Trophoblast cell (in vitro differentiated cells and primary cell): ENCODE measurements around the gene FBXO22.

ENCODE experiments used
- DNase-seq, 2 donors: peaks; one replicate each; pipeline ENCODE4 v3.0.0-alpha.2; 2016
- H2AFZ ChIP-seq: 2 replicates; pipeline ENCODE4 v1.6.1; 2013; ENCODE audit warnings: low read length, moderate library complexity, mild to moderate bottlenecking; ENCODE audit not compliant: insufficient read depth, poor library complexity
- H2AK5ac ChIP-seq: 2 replicates; pipeline ENCODE4 v1.6.1; 2013; ENCODE audit warnings: mild to moderate bottlenecking, low read length
- H2BK120ac ChIP-seq: 2 replicates; pipeline ENCODE4 v1.6.1; 2013; ENCODE audit warnings: low read length, mild to moderate bottlenecking, moderate library complexity; ENCODE audit not compliant: insufficient read depth, poor library complexity
- H2BK12ac ChIP-seq: 2 replicates; pipeline ENCODE4 v1.6.1; 2013; ENCODE audit warnings: mild to moderate bottlenecking, low read length, moderate library complexity
- H2BK5ac ChIP-seq: 2 replicates; pipeline ENCODE4 v1.6.1; 2013; ENCODE audit warnings: low read length, low read depth, moderate library complexity, mild to moderate bottlenecking; ENCODE audit not compliant: poor library complexity
- H3K14ac ChIP-seq: 2 replicates; pipeline ENCODE4 v1.6.1; 2013; ENCODE audit warnings: mild to moderate bottlenecking, low read length
- H3K18ac ChIP-seq: 2 replicates; pipeline ENCODE4 v1.6.1; 2013; ENCODE audit warnings: mild to moderate bottlenecking, low read length
- H3K23ac ChIP-seq: 2 replicates; pipeline ENCODE4 v1.6.1; 2013; ENCODE audit warnings: low read length
- H3K27ac ChIP-seq: 2 replicates; pipeline ENCODE4 v1.5.1; 2013; ENCODE audit warnings: low read depth, mild to moderate bottlenecking, inconsistent platforms, low read length, moderate library complexity
- H3K27me3 ChIP-seq: 2 replicates; pipeline ENCODE4 v1.6.1; 2013; ENCODE audit warnings: inconsistent platforms, mild to moderate bottlenecking, low read length, moderate library complexity; ENCODE audit not compliant: insufficient read depth
- H3K36me3 ChIP-seq, 2 experiments: 1 replicate in 1 of 2; 2 replicates in 1 of 2; pipeline ENCODE4 v1.6.1; 2013; ENCODE audit warnings: low read length in 2 of 2, mild to moderate bottlenecking in 2 of 2, moderate library complexity in 1 of 2; ENCODE audit not compliant: insufficient read depth in 2 of 2, control insufficient read depth in 1 of 2
- H3K4ac ChIP-seq: 2 replicates; pipeline ENCODE4 v1.6.1; 2013; ENCODE audit warnings: low read depth, mild to moderate bottlenecking, low read length, moderate library complexity
- H3K4me1 ChIP-seq, 2 experiments: 1 replicate in 1 of 2; 2 replicates in 1 of 2; pipeline ENCODE4 v1.6.1; 2013; ENCODE audit warnings: low read length in 2 of 2, mild to moderate bottlenecking in 2 of 2, moderate library complexity in 1 of 2; ENCODE audit not compliant: insufficient read depth in 2 of 2, control insufficient read depth in 1 of 2
- H3K4me2 ChIP-seq: 2 replicates; pipeline ENCODE4 v1.6.1; 2013; ENCODE audit warnings: inconsistent platforms, mild to moderate bottlenecking, low read length, moderate library complexity
- H3K4me3 ChIP-seq: 2 replicates; pipeline ENCODE4 v1.5.1; 2013; ENCODE audit warnings: mild to moderate bottlenecking, low read depth, low read length, inconsistent platforms
- H3K79me1 ChIP-seq: one replicate; pipeline ENCODE4 v1.6.1; 2013; ENCODE audit warnings: low read length
- H3K79me2 ChIP-seq: 2 replicates; pipeline ENCODE4 v1.6.1; 2013; ENCODE audit warnings: low read length, mild to moderate bottlenecking; ENCODE audit not compliant: control insufficient read depth, insufficient read depth, poor library complexity
- H3K9ac ChIP-seq: 2 replicates; pipeline ENCODE4 v1.6.1; 2013; ENCODE audit warnings: mild to moderate bottlenecking, low read length
- H3K9me3 ChIP-seq: 2 replicates; pipeline ENCODE4 v1.6.1; 2013; ENCODE audit warnings: low read depth, mild to moderate bottlenecking, control low read depth, inconsistent platforms, low read length; ENCODE audit not compliant: insufficient read depth
- H4K12ac ChIP-seq: 2 replicates; pipeline ENCODE4 v1.6.1; 2013; ENCODE audit warnings: low read depth, mild to moderate bottlenecking, low read length, moderate library complexity
- H4K8ac ChIP-seq: 2 replicates; pipeline ENCODE4 v1.6.1; 2013; ENCODE audit warnings: low read depth, mild to moderate bottlenecking, low read length, moderate library complexity
- H4K91ac ChIP-seq: one replicate; pipeline ENCODE4 v1.6.1; 2013; ENCODE audit warnings: low read depth, mild to moderate bottlenecking, low read length, moderate library complexity
- WGBS: extraction: QIAGEN DNeasy Blood & Tissue Kit; methylation state at CpG from one replicate; pipeline ENCODE4 v1.1.7; 2013; ENCODE audit warnings: missing lambda C conversion rate; ENCODE audit not compliant: insufficient read length, insufficient coverage; ENCODE audit errors: extremely low coverage; 5-methylcytosine and 5-hydroxymethylcytosine counted together

Gene FBXO22

GRCh38 chr15:75927601-75928000, 23.9 kb downstream of the FBXO22 start:
- H2BK5ac ChIP-seq = no peak overlapping the region
- H3K14ac ChIP-seq = no peak overlapping the region
- no peak overlapping the region for H3K27ac ChIP-seq
- no peak overlapping the region for H2BK12ac ChIP-seq
- WGBS = no CpG with 5 or more reads among the region's 4 CpGs
- H3K4me2 ChIP-seq = no peak overlapping the region
- H3K27me3 ChIP-seq = no peaks in the 10 kb centered on the region
- no peak for DNase-seq
- H2AK5ac ChIP-seq = no peak overlapping the region
- no peak overlapping the region for H3K4ac ChIP-seq
- peaks cover 2% of the 10 kb centered on the region for H3K79me2 ChIP-seq
- H4K12ac ChIP-seq = no peak overlapping the region
- no peak overlapping the region for H3K4me3 ChIP-seq
- H4K91ac ChIP-seq = no peak overlapping the region
- H3K23ac ChIP-seq = no peak overlapping the region
- peaks cover 0 to 6% of the 10 kb centered on the region in 2 experiments for H3K4me1 ChIP-seq
- no peak overlapping the region for H3K18ac ChIP-seq
- no peak overlapping the region for H4K8ac ChIP-seq
- no peaks in the 10 kb centered on the region for H3K9me3 ChIP-seq
- H3K36me3 ChIP-seq = peaks cover 1 to 14% of the 10 kb centered on the region in 2 experiments
- no peak overlapping the region for H2AFZ ChIP-seq
- no peak overlapping the region for H2BK120ac ChIP-seq
- no peaks in the 10 kb centered on the region for H3K79me1 ChIP-seq
- H3K9ac ChIP-seq = no peak overlapping the region

GRCh38 chr15:75928680-75929608, 25.3 kb downstream of the FBXO22 start:
- H2AK5ac ChIP-seq = no peak overlapping the region
- no peak overlapping the region for H2BK120ac ChIP-seq
- no peak overlapping the region for H3K27ac ChIP-seq
- H2BK5ac ChIP-seq = no peak overlapping the region
- H4K8ac ChIP-seq = no peak overlapping the region
- WGBS = no CpG with 5 or more reads among the region's 9 CpGs
- H3K36me3 ChIP-seq = peaks cover 3 to 11% of the 10 kb centered on the region in 2 experiments
- H3K9me3 ChIP-seq = no peaks in the 10 kb centered on the region
- H3K27me3 ChIP-seq = no peaks in the 10 kb centered on the region
- no peak overlapping the region for H3K4me2 ChIP-seq
- no peak overlapping the region for H3K9ac ChIP-seq
- H3K14ac ChIP-seq = no peak overlapping the region
- no peak overlapping the region for H3K4ac ChIP-seq
- no peaks in the 10 kb centered on the region for H3K79me1 ChIP-seq
- no peak overlapping the region for H2AFZ ChIP-seq
- H3K23ac ChIP-seq = no peak overlapping the region
- H4K91ac ChIP-seq = no peak overlapping the region
- peak; percentile 27 to 62 for DNase-seq
- no peak overlapping the region for H3K4me3 ChIP-seq
- no peak overlapping the region for H3K18ac ChIP-seq
- H2BK12ac ChIP-seq = no peak overlapping the region
- H4K12ac ChIP-seq = no peak overlapping the region
- H3K4me1 ChIP-seq = peaks cover 0 to 3% of the 10 kb centered on the region in 2 experiments
- peaks cover 2% of the 10 kb centered on the region for H3K79me2 ChIP-seq

- H3K9ac ChIP-seq = no peak overlapping the region
- H3K27ac ChIP-seq = no peak overlapping the region
- no peak overlapping the region for H2AK5ac ChIP-seq
- H3K4me2 ChIP-seq = no peak overlapping the region
- no peak overlapping the region for H4K12ac ChIP-seq
- no peak overlapping the region for H2BK12ac ChIP-seq
- H3K79me2 ChIP-seq = peaks cover 2% of the 10 kb centered on the region
- DNase-seq = no peak
- H3K36me3 ChIP-seq = peaks cover 3 to 13% of the 10 kb centered on the region in 2 experiments
- no peak overlapping the region for H3K18ac ChIP-seq
- no peaks in the 10 kb centered on the region for H3K9me3 ChIP-seq
- whole genome bisulfite sequencing = no CpG with 5 or more reads among the region's 5 CpGs
- no peak overlapping the region for H3K4me3 ChIP-seq
- H2BK120ac ChIP-seq = no peak overlapping the region
- H2AFZ ChIP-seq = no peak overlapping the region
- no peak overlapping the region for H4K91ac ChIP-seq
- H4K8ac ChIP-seq = no peak overlapping the region
- no peaks in the 10 kb centered on the region for H3K79me1 ChIP-seq
- no peak overlapping the region for H3K4ac ChIP-seq
- no peak overlapping the region for H3K23ac ChIP-seq
- H3K27me3 ChIP-seq = no peaks in the 10 kb centered on the region
- no peak overlapping the region for H3K14ac ChIP-seq
- no peak overlapping the region for H2BK5ac ChIP-seq
- H3K4me1 ChIP-seq = no peaks in the 10 kb centered on the region
Measured at GRCh38 chr15:75929799-75930565, 26.3 kb downstream of the FBXO22 start.

GRCh38 chr15:75930866-75931265, 27.2 kb downstream of the FBXO22 start:
- H3K79me1 ChIP-seq = no peaks in the 10 kb centered on the region
- no peak overlapping the region for H2BK5ac ChIP-seq
- peak in 1 of 2 donors; percentile 34 for DNase-seq
- H3K27me3 ChIP-seq = no peaks in the 10 kb centered on the region
- H3K27ac ChIP-seq = no peak overlapping the region
- H3K4ac ChIP-seq = no peak overlapping the region
- H2BK12ac ChIP-seq = no peak overlapping the region
- H3K9me3 ChIP-seq = no peaks in the 10 kb centered on the region
- H3K79me2 ChIP-seq = peaks cover 2% of the 10 kb centered on the region
- H2BK120ac ChIP-seq = no peak overlapping the region
- no peak overlapping the region for H3K9ac ChIP-seq
- H3K4me3 ChIP-seq = no peak overlapping the region
- H3K4me1 ChIP-seq = no peaks in the 10 kb centered on the region
- H4K12ac ChIP-seq = no peak overlapping the region
- no peak overlapping the region for H3K18ac ChIP-seq
- H4K91ac ChIP-seq = no peak overlapping the region
- no peak overlapping the region for H2AFZ ChIP-seq
- no peak overlapping the region for H3K4me2 ChIP-seq
- H4K8ac ChIP-seq = no peak overlapping the region
- H3K36me3 ChIP-seq = peaks cover 3 to 13% of the 10 kb centered on the region in 2 experiments
- H3K14ac ChIP-seq = no peak overlapping the region
- no peak overlapping the region for H3K23ac ChIP-seq
- no CpG with 5 or more reads among the region's 2 CpGs for WGBS
- H2AK5ac ChIP-seq = no peak overlapping the region
